ENCODE results near the gene SLC4A8.

SLC4A8 gene

GRCh38 chr12:51527966-51528365, 103.3 kb downstream of the SLC4A8 start:
- DNase-seq (no peak), ATAC-seq (replicated peaks) (no peak)
- Mint-ChIP-seq H3K36me3 (no peaks in the 10 kb centered on the region), H3K27me3 (peaks cover 9 to 19% of the 10 kb centered on the region in 2 donors), H3K27ac (no peak overlapping the region), H3K4me3 (no peak overlapping the region), H3K9me3 (no peaks in the 10 kb centered on the region), H3K4me1 (peaks cover 8 to 11% of the 10 kb centered on the region in 2 donors)

- ATAC-seq (replicated peaks) (no peak), DNase-seq (no peak)
- no peaks in the 10 kb centered on the region for H3K9me3 Mint-ChIP-seq
- no peak overlapping the region for H3K27ac Mint-ChIP-seq
- H3K4me1 Mint-ChIP-seq: peaks cover 8 to 11% of the 10 kb centered on the region in 2 donors
- no peaks in the 10 kb centered on the region for H3K36me3 Mint-ChIP-seq
- no peak overlapping the region for H3K4me3 Mint-ChIP-seq
- H3K27me3 Mint-ChIP-seq: peaks cover 9 to 19% of the 10 kb centered on the region in 2 donors
These were observed 104.4 kb downstream of the SLC4A8 start for GRCh38 chr12:51528852-51529650.

GRCh38 chr12:51529651-51529970, 105.0 kb downstream of the SLC4A8 start:
- ATAC-seq (replicated peaks): no peak
- no peak for DNase-seq
- Mint-ChIP-seq H3K9me3 (no peaks in the 10 kb centered on the region), H3K36me3 (no peaks in the 10 kb centered on the region), H3K4me1 (peaks cover 8 to 11% of the 10 kb centered on the region in 2 donors), H3K27ac (no peak overlapping the region), H3K27me3 (peaks cover 13 to 22% of the 10 kb centered on the region in 2 donors), H3K4me3 (no peak overlapping the region)

GRCh38 chr12:51530208-51530607, 105.6 kb downstream of the SLC4A8 start:
- Mint-ChIP-seq H3K36me3 (no peaks in the 10 kb centered on the region), H3K4me1 (peaks cover 8 to 11% of the 10 kb centered on the region in 2 donors), H3K27me3 (peaks cover 19 to 24% of the 10 kb centered on the region in 2 donors), H3K9me3 (no peaks in the 10 kb centered on the region), H3K4me3 (no peak overlapping the region), H3K27ac (no peak overlapping the region)
- DNase-seq (no peak), ATAC-seq (replicated peaks) (no peak)

- peaks cover 8 to 11% of the 10 kb centered on the region in 2 donors for H3K4me1 Mint-ChIP-seq
- no peaks in the 10 kb centered on the region for H3K9me3 Mint-ChIP-seq
- no peaks in the 10 kb centered on the region for H3K36me3 Mint-ChIP-seq
- peak overlapping the region in 1 of 2 donors; percentile 52 for H3K4me3 Mint-ChIP-seq
- no peak overlapping the region for H3K27ac Mint-ChIP-seq
- no peak for DNase-seq
- ATAC-seq (replicated peaks): peak; percentile 60 to 66
- peaks cover 26 to 29% of the 10 kb centered on the region in 2 donors for H3K27me3 Mint-ChIP-seq
These were observed 106.8 kb downstream of the SLC4A8 start for GRCh38 chr12:51531284-51531977.

- peaks cover 28 to 29% of the 10 kb centered on the region in 2 donors for H3K27me3 Mint-ChIP-seq
These were observed 107.4 kb downstream of the SLC4A8 start for GRCh38 chr12:51531978-51532497.

GRCh38 chr12:51533799-51534198, 109.2 kb downstream of the SLC4A8 start:
- Mint-ChIP-seq H3K27ac (no peak overlapping the region), H3K4me3 (no peak overlapping the region), H3K27me3 (peaks cover 34 to 35% of the 10 kb centered on the region in 2 donors), H3K4me1 (peaks cover 8 to 11% of the 10 kb centered on the region in 2 donors), H3K9me3 (no peaks in the 10 kb centered on the region), H3K36me3 (no peaks in the 10 kb centered on the region)
- DNase-seq: no peak
- no peak for ATAC-seq (replicated peaks)

More at GRCh38 chr12:51531978-51532497, 107.4 kb downstream of the SLC4A8 start:
- ATAC-seq (replicated peaks): peak; percentile 94
- peak; percentile 74 for DNase-seq
- Mint-ChIP-seq H3K9me3 (no peaks in the 10 kb centered on the region), H3K4me1 (peaks cover 8 to 11% of the 10 kb centered on the region in 2 donors), H3K4me3 (peak overlapping the region in 1 of 2 donors; percentile 52), H3K36me3 (no peaks in the 10 kb centered on the region), H3K27ac (no peak overlapping the region)

- ATAC-seq (replicated peaks) (no peak), DNase-seq (no peak)
- H3K27me3 Mint-ChIP-seq: peaks cover 35 to 39% of the 10 kb centered on the region in 2 donors
- no peak overlapping the region for H3K27ac Mint-ChIP-seq
- no peaks in the 10 kb centered on the region for H3K36me3 Mint-ChIP-seq
- peaks cover 8 to 11% of the 10 kb centered on the region in 2 donors for H3K4me1 Mint-ChIP-seq
- no peak overlapping the region for H3K4me3 Mint-ChIP-seq
- no peaks in the 10 kb centered on the region for H3K9me3 Mint-ChIP-seq
These were observed 109.8 kb downstream of the SLC4A8 start for GRCh38 chr12:51534216-51535074.

- peaks cover 27 to 30% of the 10 kb centered on the region in 2 donors for H3K27me3 Mint-ChIP-seq
- H3K4me3 Mint-ChIP-seq: no peak overlapping the region
- H3K36me3 Mint-ChIP-seq: no peaks in the 10 kb centered on the region
- no peak for ATAC-seq (replicated peaks)
- DNase-seq: no peak
- no peak overlapping the region for H3K27ac Mint-ChIP-seq
- H3K4me1 Mint-ChIP-seq: peaks cover 8 to 11% of the 10 kb centered on the region in 2 donors
- H3K9me3 Mint-ChIP-seq: no peaks in the 10 kb centered on the region
These were observed 111.5 kb downstream of the SLC4A8 start for GRCh38 chr12:51536159-51536558.

GRCh38 chr12:51538149-51538548, 113.5 kb downstream of the SLC4A8 start:
- Mint-ChIP-seq H3K36me3 (no peaks in the 10 kb centered on the region), H3K4me1 (no peaks in the 10 kb centered on the region), H3K27me3 (peaks cover 27 to 30% of the 10 kb centered on the region in 2 donors), H3K9me3 (no peaks in the 10 kb centered on the region), H3K4me3 (no peak overlapping the region), H3K27ac (no peak overlapping the region)
- DNase-seq: no peak
- no peak for ATAC-seq (replicated peaks)

GRCh38 chr12:51538599-51538998, 114.0 kb downstream of the SLC4A8 start:
- H3K27me3 Mint-ChIP-seq: peaks cover 27 to 30% of the 10 kb centered on the region in 2 donors
- DNase-seq (no peak), ATAC-seq (replicated peaks) (no peak)
- no peaks in the 10 kb centered on the region for H3K9me3 Mint-ChIP-seq
- no peak overlapping the region for H3K27ac Mint-ChIP-seq
- no peaks in the 10 kb centered on the region for H3K4me1 Mint-ChIP-seq
- H3K4me3 Mint-ChIP-seq: no peak overlapping the region
- no peaks in the 10 kb centered on the region for H3K36me3 Mint-ChIP-seq

- Mint-ChIP-seq H3K27me3 (peaks cover 25 to 28% of the 10 kb centered on the region in 2 donors), H3K27ac (no peak overlapping the region), H3K4me3 (no peak overlapping the region), H3K4me1 (no peaks in the 10 kb centered on the region), H3K9me3 (peaks cover 3% of the 10 kb centered on the region in 2 donors), H3K36me3 (peaks cover 2 to 3% of the 10 kb centered on the region in 2 donors)
- DNase-seq: no peak
- ATAC-seq (replicated peaks): no peak
These were observed 116.4 kb downstream of the SLC4A8 start for GRCh38 chr12:51540996-51541395.

- no peak overlapping the region for H3K27ac Mint-ChIP-seq
- H3K27me3 Mint-ChIP-seq: peaks cover 26 to 33% of the 10 kb centered on the region in 2 donors
- H3K4me3 Mint-ChIP-seq: no peak overlapping the region
- no peak for ATAC-seq (replicated peaks)
- H3K4me1 Mint-ChIP-seq: no peaks in the 10 kb centered on the region
- H3K36me3 Mint-ChIP-seq: peaks cover 2 to 3% of the 10 kb centered on the region in 2 donors
- no peak for DNase-seq
- H3K9me3 Mint-ChIP-seq: peaks cover 3% of the 10 kb centered on the region in 2 donors
These were observed 121.5 kb downstream of the SLC4A8 start for GRCh38 chr12:51546097-51546496.

- peaks cover 3% of the 10 kb centered on the region in 2 donors for H3K9me3 Mint-ChIP-seq
These were observed 123.0 kb downstream of the SLC4A8 start for GRCh38 chr12:51547606-51548005.

More at GRCh38 chr12:51547606-51548005, 123.0 kb downstream of the SLC4A8 start:
- peaks cover 26 to 32% of the 10 kb centered on the region in 2 donors for H3K27me3 Mint-ChIP-seq
- H3K4me3 Mint-ChIP-seq: no peak overlapping the region
- no peaks in the 10 kb centered on the region for H3K4me1 Mint-ChIP-seq
- no peak for ATAC-seq (replicated peaks)
- no peak overlapping the region for H3K27ac Mint-ChIP-seq
- no peak for DNase-seq
- peaks cover 2 to 3% of the 10 kb centered on the region in 2 donors for H3K36me3 Mint-ChIP-seq

Measured in stimulated activated naive B cell treated with anti-CD40 and anti-IgM and Interleukin-4, amounts not matched to agents 10 μg/mL and 1 μg/mL and 100 μg/mL, for 72 hours (primary cell).